GM21786 (cell line): Measurements from ENCODE around the gene KLF17.
"Not testable (repeated sequence)": the region's sequence is repeated elsewhere in the genome, so short reads cannot be mapped to it uniquely, and the experiment has no call there.

Source experiments
- ATAC-seq: cut with Tn5 transposase; IDR thresholded peaks from one replicate; pipeline ENCODE4 v1.9.1; 2021; ENCODE audit not compliant: unreplicated experiment

KLF17 gene

DNA sequence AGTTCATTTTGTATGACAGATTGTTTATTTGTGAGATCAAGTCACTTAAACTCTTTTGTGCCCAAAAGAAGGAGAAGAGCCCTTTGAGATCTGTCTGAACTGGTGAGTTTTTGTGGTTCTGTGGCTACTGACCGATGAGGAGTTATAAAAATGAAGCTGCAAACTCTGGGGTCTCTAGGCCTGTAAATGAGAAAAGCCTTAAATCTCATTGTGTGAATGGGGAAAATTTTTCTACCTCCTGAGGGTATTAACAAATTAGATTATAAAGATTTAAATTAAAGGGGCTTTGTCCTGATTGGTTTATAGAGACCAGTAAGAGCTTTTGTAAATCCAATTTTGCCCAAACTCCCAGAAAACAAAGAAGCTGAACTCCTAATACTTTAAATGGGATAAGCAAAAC is 9.7 kb upstream of the KLF17 start:
- ATAC-seq: no peak

DNA sequence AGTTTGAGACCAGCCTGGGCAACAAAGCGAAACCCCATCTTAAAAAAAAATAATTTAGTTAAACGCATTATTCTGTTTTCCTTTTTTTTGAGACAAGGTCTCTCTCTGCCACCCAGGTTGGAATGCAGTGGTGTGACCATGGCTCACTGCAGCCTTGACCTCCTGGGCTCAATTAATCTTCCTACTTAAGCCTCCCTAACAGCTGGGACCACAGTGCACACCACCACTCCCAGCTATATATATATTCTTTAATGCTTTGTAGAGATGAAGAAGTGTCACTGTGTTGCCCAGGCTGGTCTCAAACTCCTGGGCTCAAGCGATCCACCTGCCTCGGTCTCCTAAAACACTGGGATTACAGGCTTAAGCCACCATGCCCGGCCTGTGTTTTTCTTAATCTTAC is 7.7 kb upstream of the KLF17 start:
- ATAC-seq: no peak

DNA sequence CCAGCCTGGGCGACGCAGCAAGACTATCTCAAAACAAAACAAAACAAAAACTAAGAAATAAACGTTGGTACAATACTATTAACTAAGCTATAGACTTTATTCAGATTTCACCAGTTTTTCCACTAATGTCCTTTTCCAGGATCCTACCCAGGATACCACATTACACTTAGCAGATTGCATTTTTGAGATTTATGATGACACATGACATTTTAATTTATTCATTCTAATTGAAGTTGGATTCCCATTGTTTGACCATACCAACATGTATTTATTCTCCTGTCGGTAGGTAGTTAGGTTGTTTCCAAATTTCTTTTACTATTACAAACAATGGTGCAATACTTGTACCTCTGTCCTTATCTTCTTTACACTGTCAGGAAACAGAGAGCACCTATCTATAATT is 6.8 kb upstream of the KLF17 start:
- no peak for ATAC-seq

DNA sequence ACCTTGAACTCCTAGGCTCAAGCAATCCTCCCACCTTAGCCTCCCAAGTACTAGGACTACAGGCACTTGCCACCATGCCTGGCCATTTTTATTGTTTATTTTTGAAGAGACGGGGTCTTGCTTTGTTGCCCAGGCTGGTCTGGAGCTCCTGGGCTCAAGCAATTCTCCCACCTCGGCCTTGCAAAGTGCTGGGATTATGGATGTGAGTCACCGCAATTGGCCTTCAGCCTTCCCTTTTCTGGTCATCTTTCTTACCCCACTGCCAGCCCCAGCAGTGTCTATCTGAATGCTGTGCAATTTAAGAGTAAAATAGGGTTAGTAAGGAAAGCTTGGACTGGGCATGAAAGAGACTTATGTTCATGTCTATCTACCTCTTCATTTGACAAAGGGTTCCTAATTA is 6.1 kb upstream of the KLF17 start:
- ATAC-seq: no peak

DNA sequence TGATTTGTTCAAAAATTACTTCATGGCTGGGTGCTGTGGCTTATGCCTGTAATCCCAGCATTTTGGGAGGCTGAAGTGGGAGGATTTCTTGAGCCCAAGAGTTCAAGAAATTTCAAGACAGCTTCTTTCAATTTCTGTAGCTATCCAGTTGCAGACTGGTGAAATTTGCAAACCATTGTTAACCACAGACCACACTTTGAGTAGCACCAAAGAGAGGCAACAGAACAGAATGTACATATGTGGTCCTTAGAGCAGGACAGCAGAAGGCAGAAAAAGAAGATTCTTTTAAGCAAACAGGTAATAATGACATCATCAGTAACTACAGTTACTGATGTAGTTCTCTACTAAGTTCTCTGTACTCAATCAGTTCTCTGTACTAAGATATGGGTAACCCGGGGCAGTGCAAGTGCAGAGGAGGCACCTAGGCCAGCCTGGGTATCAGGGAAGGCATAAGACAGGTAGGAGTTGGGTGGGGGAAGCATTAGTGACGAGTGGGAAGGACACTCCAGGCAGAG is 5.5 kb upstream of the KLF17 start:
- ATAC-seq: no peak

DNA sequence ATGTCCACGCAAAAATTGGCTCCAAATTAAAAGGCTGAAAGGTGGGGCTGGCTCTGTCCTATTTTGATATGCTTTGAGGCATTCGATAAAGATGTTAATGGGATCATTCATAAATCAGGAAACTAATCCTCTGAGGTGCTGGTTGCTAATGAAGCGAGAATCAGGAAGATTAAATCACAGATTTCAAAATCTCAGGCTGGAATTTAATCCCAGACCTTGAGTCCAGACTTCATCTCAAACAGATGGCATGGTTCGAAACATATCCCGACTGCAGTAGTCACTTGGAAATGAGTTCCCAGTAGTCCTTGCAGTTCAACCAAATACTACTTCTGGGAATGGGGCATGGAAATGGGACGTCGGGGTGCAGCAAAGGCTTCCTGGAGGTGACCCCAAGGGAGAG is 4.5 kb upstream of the KLF17 start:
- ATAC-seq: no peak

DNA sequence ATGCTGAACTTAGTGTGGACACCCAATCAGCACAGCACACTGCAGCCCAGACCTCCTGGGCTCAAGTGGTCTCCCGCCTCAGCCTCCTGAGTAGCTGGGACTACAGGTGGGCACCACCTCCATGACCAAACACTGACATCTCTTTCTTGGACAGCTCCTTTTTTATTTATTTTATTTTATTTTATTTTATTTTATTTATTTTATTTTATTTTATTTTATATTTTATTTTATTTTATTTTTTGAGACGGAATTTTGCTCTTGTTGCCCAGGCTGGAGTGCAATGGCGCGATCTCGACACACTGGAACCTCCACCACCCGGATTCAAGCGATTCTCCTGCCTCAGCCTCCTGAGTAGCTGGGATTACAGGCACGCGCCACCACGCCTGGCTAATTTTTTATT is 1.3 kb upstream of the KLF17 start:
- ATAC-seq: not testable (repeated sequence)

DNA sequence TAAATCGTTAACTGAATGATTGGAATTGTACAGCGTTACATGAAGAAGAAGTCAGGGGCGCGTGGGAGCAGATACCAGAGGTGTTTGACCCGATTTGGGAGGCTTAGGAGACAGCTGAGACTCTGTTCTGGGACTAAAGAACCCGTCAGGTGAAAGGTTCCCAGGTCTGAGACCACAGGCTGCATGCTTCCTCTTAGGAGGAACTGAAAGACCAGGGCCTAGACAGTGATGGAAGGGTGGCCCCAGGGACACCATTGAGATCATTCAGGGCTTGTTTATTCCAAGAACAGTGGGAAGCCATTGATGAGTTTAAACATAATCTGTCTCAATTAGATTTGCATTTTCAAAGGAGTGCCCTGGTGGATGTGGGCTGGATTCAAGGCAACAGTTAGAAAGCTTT is 904 bp downstream of the KLF17 start:
- no peak for ATAC-seq

DNA sequence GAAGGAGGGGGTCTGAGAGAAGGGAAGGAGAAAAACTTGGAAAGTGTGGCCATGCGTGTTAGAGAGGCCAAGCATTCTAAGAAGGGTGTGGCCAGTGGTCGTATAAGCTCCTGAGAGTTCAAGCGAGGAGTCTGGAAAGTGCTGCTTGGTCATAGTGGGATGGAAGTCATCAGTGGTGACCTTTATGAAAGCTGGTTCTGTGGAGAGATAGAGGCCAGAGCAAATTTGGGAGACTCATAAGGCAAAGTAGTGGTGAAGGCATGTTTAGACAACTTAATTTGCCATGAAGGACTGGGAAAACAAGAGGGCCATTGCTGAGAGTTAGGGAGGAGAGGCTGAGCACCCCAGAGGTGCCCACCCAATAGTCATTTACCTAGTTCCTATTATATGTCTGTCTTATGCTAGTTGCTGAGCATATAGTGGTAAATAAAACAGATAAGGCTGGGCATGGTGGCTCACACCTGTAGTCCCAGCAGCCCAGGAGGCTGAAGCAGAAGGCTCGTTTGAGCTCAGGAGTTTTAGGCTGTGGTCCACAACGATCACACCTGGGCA is 1.9 kb downstream of the KLF17 start:
- no peak for ATAC-seq

DNA sequence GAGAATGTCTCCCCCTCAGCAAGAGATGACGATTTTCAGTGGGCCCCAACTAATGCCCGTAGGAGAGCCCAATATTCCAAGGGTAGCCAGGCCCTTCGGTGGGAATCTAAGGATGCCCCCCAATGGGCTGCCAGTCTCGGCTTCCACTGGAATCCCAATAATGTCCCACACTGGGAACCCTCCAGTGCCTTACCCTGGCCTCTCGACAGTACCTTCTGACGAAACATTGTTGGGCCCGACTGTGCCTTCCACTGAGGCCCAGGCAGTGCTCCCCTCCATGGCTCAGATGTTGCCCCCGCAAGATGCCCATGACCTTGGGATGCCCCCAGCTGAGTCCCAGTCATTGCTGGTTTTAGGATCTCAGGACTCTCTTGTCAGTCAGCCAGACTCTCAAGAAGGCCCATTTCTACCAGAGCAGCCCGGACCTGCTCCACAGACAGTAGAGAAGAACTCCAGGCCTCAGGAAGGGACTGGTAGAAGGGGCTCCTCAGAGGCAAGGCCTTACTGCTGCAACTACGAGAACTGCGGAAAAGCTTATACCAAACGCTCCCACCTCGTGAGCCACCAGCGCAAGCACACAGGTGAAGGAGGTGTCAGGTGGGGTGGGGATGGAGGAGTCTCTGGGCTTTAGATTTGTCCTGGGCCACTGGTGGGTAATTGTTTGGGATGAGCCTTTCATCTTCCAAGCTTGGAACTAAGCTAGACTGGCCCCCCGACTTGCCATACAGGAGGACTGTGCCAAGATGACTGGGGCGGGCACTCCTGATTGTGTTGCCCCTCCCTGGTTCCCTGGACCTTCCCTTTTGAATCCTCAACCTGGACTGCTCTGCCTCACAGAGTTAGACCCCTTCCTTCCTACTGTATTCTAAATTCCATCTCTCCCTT is 11.2 kb downstream of the KLF17 start:
- ATAC-seq: no peak

DNA sequence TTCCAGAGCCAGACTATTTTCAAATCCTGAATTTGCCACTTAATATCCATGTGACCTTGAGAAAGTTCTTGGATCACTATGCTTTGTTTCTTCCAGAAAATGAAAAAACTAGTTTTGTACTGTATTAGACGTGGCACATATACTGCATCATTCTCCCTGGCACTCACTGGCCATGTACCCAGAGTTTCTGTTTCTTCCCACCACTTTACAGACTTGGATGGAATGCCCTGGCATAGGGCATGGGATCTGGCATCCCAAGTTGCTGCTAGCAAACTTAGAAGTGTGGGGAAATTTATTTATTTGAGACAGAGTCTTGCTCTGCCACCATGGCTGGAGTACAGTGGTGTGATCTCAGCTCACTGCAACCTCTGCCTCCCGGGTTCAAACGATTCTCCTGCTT is 12.8 kb downstream of the KLF17 start:
- no peak for ATAC-seq

DNA sequence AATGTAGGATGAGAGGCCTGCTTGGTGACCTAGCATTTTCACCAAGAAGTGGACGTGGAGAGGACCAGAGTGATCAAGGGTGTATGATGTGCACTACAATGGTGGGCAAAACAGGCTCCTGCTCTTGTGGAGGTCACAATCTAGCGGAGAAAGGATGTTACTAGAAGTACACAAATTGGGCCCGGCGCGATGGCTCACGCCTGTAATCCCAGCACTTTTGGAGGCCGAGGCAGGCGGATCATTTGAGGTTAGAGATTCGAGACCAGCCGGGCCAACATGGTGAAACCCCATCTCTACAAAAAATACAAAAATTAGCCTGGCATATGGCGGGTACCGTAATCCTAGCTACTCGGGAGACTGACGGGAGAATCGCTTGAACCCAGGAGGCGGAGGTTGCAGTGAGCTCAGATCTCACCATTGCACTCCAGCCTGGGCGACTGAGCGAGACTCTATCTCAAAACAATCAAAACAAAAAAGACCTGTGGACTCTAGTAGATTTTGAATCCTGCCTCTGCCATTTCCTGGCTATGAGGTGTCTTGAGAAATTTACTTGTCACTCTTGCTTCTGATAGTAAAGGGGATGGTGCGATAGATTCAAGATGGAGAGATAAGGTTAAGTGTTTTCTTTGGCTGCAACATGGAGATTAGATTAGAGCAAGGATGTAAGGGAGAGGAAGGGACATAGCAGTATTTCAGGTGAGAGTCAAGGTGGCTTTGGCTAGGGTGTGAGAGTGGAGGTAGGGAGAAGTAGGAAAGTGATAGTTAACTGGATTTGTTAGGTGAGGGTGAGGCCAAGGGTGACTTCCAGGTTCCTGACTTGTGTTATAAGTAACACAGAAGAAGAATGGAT is 15.7 kb downstream of the KLF17 start:
- no peak for ATAC-seq

DNA sequence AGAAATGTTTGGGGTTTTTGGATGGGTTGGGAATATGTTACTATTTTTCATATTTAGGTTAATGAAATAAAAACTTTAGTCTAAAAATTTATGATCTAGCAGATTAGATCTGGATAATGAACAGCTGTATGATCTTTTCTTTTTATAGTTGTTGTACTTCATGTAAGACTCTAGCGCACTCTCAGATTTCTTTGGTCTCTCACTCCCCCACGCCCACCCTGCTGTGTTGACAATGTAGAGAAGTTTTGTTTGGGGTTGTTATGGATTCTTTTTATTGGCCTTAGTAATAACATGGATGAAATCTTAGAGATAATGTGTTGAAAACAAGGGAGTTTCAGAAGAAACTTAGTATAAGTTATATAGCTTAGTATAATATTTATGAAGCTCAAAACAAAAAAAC is 17.3 kb downstream of the KLF17 start:
- no peak for ATAC-seq

DNA sequence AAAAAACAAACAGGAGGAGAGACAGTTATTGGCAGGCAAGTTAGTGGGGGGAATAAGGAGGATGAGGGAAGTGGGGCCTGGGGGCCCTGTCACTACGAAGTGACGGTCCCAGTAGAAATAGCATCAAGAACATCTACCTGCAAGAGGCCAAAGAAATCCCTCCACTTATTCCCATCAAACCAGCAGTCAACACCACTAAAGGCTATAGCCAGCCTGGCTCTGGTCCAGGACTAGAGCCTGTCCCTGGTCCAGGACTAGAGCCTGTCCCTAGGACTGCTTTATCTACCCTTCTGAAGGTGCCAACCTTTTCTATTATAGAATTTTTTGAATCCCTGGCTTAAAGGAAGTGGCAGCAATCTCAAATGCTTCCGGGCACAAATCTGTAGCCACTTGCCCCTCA is 19.6 kb downstream of the KLF17 start:
- no peak for ATAC-seq

DNA sequence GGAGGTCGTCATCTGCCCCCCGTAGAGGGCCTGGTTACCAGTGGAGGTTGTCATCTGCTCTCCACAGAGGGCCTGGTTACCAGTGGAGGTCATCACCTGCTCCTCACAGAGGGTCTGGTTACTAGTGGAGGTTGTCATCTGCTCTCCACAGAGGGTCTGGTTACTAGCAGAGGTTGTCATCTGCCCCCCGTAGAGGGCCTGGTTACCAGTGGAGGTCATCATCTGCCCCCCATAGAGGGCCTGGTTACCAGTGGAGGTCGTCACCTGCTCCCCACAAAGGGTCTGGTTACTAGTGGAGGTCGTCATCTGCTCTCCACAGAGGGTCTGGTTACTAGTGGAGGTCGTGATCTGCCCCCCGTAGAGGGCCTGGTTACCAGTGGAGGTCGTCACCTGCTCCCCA is 20.9 kb downstream of the KLF17 start:
- not testable (repeated sequence) for ATAC-seq

DNA sequence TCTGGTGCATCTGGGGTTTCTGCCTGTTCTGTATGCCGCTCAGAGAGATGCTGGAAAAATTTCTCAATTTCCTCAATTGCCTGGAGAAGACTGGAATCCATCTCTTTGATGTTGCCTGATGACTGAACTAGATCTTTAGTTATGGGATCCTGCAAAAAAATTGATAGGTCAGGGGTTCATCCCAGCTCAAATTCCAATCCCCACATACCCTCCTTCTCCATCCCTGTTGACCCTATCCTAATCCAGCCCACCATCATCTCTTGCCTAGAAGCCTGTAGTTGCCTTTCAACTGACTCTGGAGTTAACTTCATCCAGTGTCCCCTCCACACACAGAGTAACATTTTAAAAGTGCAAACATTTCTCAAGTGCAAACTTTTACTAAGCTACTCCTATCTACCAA is 22.9 kb downstream of the KLF17 start, which contains the start of gene KLF18:
Gene KLF18, minus strand, starts transcription at position 101 of the 400 bp plus-strand sequence. Its CDS starts 0 bp downstream, at position 101.
- no peak for ATAC-seq

DNA sequence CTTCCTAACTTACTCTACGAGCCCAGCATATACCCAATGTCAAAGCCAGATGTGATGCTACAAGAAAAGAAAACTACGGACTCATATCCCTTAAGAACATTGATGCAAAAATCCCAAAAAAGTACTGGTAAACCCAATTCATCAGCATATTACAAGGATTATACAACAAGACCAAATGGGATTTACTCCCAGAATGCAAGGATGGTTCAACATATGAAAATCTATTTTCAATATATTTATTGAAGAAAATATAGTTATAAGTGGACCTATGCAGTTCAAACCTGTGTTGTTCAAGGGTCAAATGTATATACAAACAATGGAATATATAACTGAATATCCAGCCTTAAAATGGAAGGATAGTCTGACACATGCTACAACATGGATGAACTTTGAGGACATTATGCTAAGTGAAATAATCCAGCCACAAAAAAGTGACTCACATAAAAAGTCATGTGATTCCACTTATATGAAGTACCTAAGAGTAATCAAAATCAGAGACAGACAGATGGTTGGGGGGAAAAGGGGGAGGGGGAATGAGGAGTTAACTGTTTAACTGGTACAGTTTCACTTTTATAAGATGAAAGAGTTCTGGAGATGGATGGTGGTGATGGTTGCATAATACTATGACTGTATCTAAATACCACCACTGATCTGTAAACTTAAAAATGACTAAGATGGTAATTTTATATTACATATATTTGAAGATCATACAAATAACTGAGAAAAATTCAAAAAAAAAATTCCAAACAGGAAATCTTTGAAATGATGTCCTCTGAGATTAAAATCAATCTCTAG is 26.5 kb downstream of the KLF17 start:
- ATAC-seq: no peak

DNA sequence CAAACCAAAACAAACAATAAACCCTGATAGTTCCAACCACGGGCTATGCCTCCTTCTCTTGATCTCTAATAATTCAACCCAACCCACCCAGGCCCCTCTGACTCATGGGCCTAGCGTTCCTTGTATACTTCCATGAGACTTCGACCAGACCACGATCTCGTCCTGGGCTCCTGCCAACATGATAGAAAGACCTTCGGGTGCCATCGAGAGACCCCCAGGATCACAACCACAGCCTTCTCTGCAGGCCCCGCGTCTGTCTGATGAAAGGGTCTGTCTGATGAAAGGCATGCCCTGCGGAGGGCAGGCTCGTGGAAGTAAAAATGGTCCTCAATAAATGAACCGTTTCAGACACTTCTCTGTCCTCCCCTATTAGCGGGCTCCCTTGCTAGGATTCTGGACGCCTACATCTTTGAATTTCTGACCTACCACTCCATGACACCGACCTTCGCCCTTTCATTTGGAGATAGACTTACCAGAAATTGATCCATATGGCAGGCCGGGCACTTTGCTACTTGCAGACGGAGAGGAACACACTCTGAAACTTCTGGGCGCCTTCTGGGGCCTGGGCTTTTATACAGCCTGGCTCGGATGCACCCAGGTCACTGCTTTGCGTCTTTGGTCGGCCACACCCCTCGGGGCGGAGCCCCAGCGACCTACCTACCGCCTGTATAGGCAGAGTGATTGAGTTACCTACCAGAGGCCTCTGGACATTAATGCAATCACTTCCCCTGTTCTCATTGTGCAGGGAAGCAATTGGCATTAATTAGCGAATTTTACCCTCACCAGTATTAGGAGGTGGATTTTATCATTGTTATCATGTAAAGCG is 28.1 kb downstream of the KLF17 start:
- no peak for ATAC-seq

DNA sequence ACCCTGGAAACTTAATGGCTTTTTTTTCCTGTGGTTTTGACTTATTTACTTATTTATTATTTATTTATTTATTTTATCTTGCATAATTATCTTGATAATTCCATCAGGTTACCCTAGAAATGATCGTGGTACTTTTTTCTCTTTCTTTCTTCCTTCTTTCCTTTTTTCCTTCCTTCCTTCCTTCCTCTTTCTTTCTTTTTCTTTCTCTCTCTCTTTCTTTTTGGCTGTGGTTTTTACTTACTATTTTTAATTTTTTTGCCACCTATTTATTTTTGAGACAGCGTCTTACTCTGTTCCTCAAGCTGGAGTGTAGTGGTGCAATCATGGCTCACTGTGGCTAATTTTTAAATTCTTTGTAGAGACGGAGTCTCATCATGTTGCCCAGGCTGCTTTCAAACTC is 29.0 kb downstream of the KLF17 start:
- ATAC-seq: no peak

DNA sequence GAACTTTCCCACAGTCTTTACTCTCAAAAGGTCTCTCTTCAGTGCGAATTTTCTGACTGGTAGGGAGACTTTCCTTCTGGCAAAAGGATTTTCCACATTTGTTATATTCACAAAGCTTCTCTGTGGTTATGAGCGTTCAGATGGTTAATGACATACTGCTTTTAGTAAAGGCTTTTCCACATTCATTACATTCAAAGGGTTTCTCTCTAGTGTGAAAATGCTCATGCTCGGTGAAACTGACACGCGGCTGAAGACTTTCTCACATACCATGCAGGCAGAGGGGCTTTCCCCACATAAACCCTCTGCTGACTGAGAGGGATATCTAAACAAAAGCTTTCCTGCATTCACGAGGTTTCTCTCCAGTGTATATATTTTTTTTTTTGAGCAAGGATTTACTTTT is 32.7 kb downstream of the KLF17 start:
- no peak for ATAC-seq
